NCI-H2081 treated with DMSO at 0.1 percent for 48 hours (cell line): ENCODE measurements around the gene AHR.
"Not testable (repeated sequence)": the region's sequence is repeated elsewhere in the genome, so short reads cannot be mapped to it uniquely, and the experiment has no call there.

ENCODE experiments used
- DNase-seq: peaks from one replicate; lab custom pipeline; 2025; lab: John Stamatoyannopoulos, UW

The AHR gene

GRCh38 chr7:17339952-17340351 lies 41.5 kb downstream of the AHR start:
- no peak for DNase-seq

GRCh38 chr7:17340655-17341054 lies 42.2 kb downstream of the AHR start:
- DNase-seq = no peak

GRCh38 chr7:17342756-17343155 lies 44.3 kb downstream of the AHR start:
- no peak for DNase-seq

GRCh38 chr7:17347401-17347800 lies 48.9 kb downstream of the AHR start:
- no peak for DNase-seq

- DNase-seq = not testable (repeated sequence)
Observed at GRCh38 chr7:17348932-17349331, 50.5 kb downstream of the AHR start.

GRCh38 chr7:17350321-17350720 lies 51.9 kb downstream of the AHR start:
- DNase-seq = not testable (repeated sequence)

- DNase-seq = not testable (repeated sequence)
Observed at GRCh38 chr7:17353650-17354419, 55.4 kb downstream of the AHR start.

GRCh38 chr7:17354473-17354872 lies 56.0 kb downstream of the AHR start:
- DNase-seq = no peak

GRCh38 chr7:17355050-17355449 lies 56.6 kb downstream of the AHR start:
- DNase-seq = no peak

- no peak for DNase-seq
Observed at GRCh38 chr7:17357952-17358351, 59.5 kb downstream of the AHR start.

GRCh38 chr7:17359610-17360009 lies 61.2 kb downstream of the AHR start:
- DNase-seq = no peak

GRCh38 chr7:17362439-17363105 lies 64.1 kb downstream of the AHR start:
- DNase-seq = no peak

GRCh38 chr7:17364671-17365070 lies 66.2 kb downstream of the AHR start:
- no peak for DNase-seq

GRCh38 chr7:17365775-17366174 lies 67.3 kb downstream of the AHR start:
- DNase-seq = no peak

GRCh38 chr7:17367502-17367901 lies 69.0 kb downstream of the AHR start:
- DNase-seq = no peak

GRCh38 chr7:17368856-17369524 lies 70.5 kb downstream of the AHR start:
- no peak for DNase-seq

GRCh38 chr7:17369691-17370426 lies 71.4 kb downstream of the AHR start:
- no peak for DNase-seq

GRCh38 chr7:17370901-17371585 lies 72.6 kb downstream of the AHR start:
- DNase-seq = no peak

- DNase-seq = no peak
Observed at GRCh38 chr7:17371671-17372524, 73.4 kb downstream of the AHR start.

- no peak for DNase-seq
Observed at GRCh38 chr7:17374157-17374556, 75.7 kb downstream of the AHR start.

- no peak for DNase-seq
Observed at GRCh38 chr7:17374654-17375053, 76.2 kb downstream of the AHR start.
